Panc1 (cell line): ENCODE data around the gene EPB41L4B. TPM values are rescaled to one million over a fixed set of nuclear protein-coding genes. Genes with fewer than 3 reads are reported as not detected.

Experiments
- ATAC-seq: fragments of 200-7000 bp; cut with Tn5 transposase; 2 replicates; pipeline ENCODE4 v1.9.1; 2020; ENCODE audit warnings: mild to moderate bottlenecking, moderate library complexity
- BruUV-seq: library from RNA; stranded (reverse); fragments of 400-500 nt; replicated peaks from 2 replicates; lab custom pipeline; 2021; lab: Mats Ljungman, UMichigan
- CTCF ChIA-PET: fragments of 300-600 bp; sonication (Branson Sonifier 250); formaldehyde crosslinking; loops from one replicate; lab custom pipeline; 2022; ENCODE audit warnings: antibody characterized with exemption; lab: Charles Lee
- POLR2A ChIA-PET: fragments of 300-600 bp; sonication (Branson Sonifier 250); formaldehyde crosslinking; loops from one replicate; lab custom pipeline; 2022; ENCODE audit warnings: antibody characterized with exemption; lab: Charles Lee
- DNase-seq: peaks from one replicate; pipeline ENCODE4 v3.0.0-alpha.2; 2010; ENCODE audit warnings: low read depth, low spot score
- H3K27ac ChIP-seq: 2 replicates; pipeline ENCODE4 v1.5.1; 2011; ENCODE audit warnings: mild to moderate bottlenecking, low read length, inconsistent platforms
- H3K27me3 ChIP-seq: fragments of 200-500 bp; sonication (Bioruptor generic); 2 replicates; pipeline ENCODE4 v1.6.0; 2014; ENCODE audit warnings: low read length, inconsistent platforms; ENCODE audit not compliant: control insufficient read depth, insufficient read depth
- H3K36me3 ChIP-seq: fragments of 200-500 bp; sonication (Bioruptor generic); 2 replicates; pipeline ENCODE4 v1.5.1; 2014; ENCODE audit warnings: inconsistent platforms, mild to moderate bottlenecking, low read length, moderate library complexity; ENCODE audit not compliant: control insufficient read depth, insufficient read depth
- H3K4me1 ChIP-seq: 2 replicates; pipeline ENCODE4 v1.5.1; 2011; ENCODE audit warnings: inconsistent platforms, mild to moderate bottlenecking, low read length, moderate library complexity; ENCODE audit not compliant: control insufficient read depth, insufficient read depth
- H3K4me3 ChIP-seq, 2 experiments: 2 replicates each; pipeline ENCODE4 v1.5.1; 2011 to 2012; ENCODE audit warnings: low read depth in 2 of 2, low read length in 2 of 2, mild to moderate bottlenecking in 2 of 2, inconsistent platforms in 1 of 2, moderate library complexity in 1 of 2
- H3K9me3 ChIP-seq: fragments of 200-500 bp; sonication (Bioruptor generic); 2 replicates; pipeline ENCODE4 v1.5.1; 2014; ENCODE audit warnings: low read depth, mild to moderate bottlenecking, inconsistent platforms, low read length, moderate library complexity; ENCODE audit not compliant: control insufficient read depth, insufficient read depth
- POLR2AphosphoS5 ChIP-seq: IDR thresholded peaks from 2 replicates; pipeline ENCODE4 v1.6.1; 2012; ENCODE audit warnings: mild to moderate bottlenecking, low read depth, low read length, moderate library complexity
- SIN3A ChIP-seq: IDR thresholded peaks from 2 replicates; pipeline ENCODE4 v1.6.1; 2012; ENCODE audit warnings: low read depth, mild to moderate bottlenecking, low read length, moderate library complexity, borderline replicate concordance; ENCODE audit not compliant: insufficient read depth
- TCF7L2 ChIP-seq: IDR thresholded peaks from 2 replicates; pipeline ENCODE4 v1.6.1; 2011; ENCODE audit warnings: mild to moderate bottlenecking, low read depth, low read length, inconsistent platforms
- in situ Hi-C: cut with HindIII; loops from 2 replicates; pipeline ENCODE4 v1.10.0; 2016; ENCODE audit warnings: low sequenced_read_pairs, low pct_unique_long_range_greater_than_20kb
- intact Hi-C: fragments of 100-400 bp; cut with micrococcal nuclease; formaldehyde crosslinking; loops from one replicate; pipeline ENCODE4 v1.10.0; 2022; ENCODE audit not compliant: unreplicated experiment
- total RNA-seq: library from RNA; stranded (reverse); gene quantifications from one replicate; pipeline ENCODE4 v1.2.1, GENCODE V29; 2021; ENCODE audit not compliant: unreplicated experiment
- TF ChIP-seq, protein P1 (sequence below), 2 experiments: IDR thresholded peaks; 2 replicates each; pipeline ENCODE4 v1.6.1; 2011 to 2012; ENCODE audit warnings: low read depth in 2 of 2, control low read depth in 1 of 2, low read length in 1 of 2, mild to moderate bottlenecking in 1 of 2, moderate library complexity in 1 of 2; ENCODE audit not compliant: insufficient read depth in 1 of 2
- TF ChIP-seq, protein P2 (sequence below): fragments of 450-650 bp; IDR thresholded peaks from 2 replicates; pipeline ENCODE4 v1.5.1; 2017; ENCODE audit warnings: mild to moderate bottlenecking

The EPB41L4B gene
- total RNA-seq, 1 experiment from 2014 or later = 27.8 TPM

DNA sequence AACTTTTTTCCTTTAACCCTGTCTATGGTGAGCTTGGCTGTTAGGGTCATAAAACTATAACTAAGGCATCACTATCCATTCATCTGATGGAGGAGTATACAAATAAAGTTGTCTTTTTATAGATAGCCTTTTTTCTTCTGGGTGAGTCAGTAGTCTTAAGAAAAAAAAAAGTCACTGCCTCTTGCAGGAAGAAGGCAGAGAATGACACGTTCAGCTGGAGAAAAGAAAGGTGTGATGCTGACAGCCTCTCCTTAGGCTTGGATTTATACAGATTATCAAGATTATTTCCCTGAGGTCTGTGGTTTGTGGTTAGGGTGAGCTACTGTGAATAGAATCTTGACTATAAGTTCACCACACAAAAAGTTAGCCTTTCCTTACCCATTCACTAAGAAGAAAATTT lies 23.0 kb downstream of the EPB41L4B start:
- no peak overlapping the region for H3K4me3 ChIP-seq
- DNase-seq (no peak), ATAC-seq (no peak; the same call in 1 of the 2 replicates)
- H3K36me3 ChIP-seq = no peaks in the 10 kb centered on the region
- no peaks in the 10 kb centered on the region for H3K9me3 ChIP-seq
- no peak overlapping the region for H3K27ac ChIP-seq
- ChIA-PET POLR2A (no interaction called here), CTCF (interaction anchor here (0.7 kb wide), 1 partner anchor 11 kb away, joined by 6 read pairs; no protein-coding TSS in a partner anchor)
- in situ Hi-C loops (no loop called here), intact Hi-C loops (no loop called here)
- no peak for TF ChIP-seq SIN3A
- no peak for TF ChIP-seq TCF7L2
- TF ChIP-seq, protein P1, sequence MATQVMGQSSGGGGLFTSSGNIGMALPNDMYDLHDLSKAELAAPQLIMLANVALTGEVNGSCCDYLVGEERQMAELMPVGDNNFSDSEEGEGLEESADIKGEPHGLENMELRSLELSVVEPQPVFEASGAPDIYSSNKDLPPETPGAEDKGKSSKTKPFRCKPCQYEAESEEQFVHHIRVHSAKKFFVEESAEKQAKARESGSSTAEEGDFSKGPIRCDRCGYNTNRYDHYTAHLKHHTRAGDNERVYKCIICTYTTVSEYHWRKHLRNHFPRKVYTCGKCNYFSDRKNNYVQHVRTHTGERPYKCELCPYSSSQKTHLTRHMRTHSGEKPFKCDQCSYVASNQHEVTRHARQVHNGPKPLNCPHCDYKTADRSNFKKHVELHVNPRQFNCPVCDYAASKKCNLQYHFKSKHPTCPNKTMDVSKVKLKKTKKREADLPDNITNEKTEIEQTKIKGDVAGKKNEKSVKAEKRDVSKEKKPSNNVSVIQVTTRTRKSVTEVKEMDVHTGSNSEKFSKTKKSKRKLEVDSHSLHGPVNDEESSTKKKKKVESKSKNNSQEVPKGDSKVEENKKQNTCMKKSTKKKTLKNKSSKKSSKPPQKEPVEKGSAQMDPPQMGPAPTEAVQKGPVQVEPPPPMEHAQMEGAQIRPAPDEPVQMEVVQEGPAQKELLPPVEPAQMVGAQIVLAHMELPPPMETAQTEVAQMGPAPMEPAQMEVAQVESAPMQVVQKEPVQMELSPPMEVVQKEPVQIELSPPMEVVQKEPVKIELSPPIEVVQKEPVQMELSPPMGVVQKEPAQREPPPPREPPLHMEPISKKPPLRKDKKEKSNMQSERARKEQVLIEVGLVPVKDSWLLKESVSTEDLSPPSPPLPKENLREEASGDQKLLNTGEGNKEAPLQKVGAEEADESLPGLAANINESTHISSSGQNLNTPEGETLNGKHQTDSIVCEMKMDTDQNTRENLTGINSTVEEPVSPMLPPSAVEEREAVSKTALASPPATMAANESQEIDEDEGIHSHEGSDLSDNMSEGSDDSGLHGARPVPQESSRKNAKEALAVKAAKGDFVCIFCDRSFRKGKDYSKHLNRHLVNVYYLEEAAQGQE (IDR thresholded peaks at IDR 0.05; ENCODE audit: insufficient read depth in 1 of 2, low read depth in 2 of 2, low read length in 1 of 2) = no peak
- TF ChIP-seq POLR2AphosphoS5 = no peak
- TF ChIP-seq, protein P2, sequence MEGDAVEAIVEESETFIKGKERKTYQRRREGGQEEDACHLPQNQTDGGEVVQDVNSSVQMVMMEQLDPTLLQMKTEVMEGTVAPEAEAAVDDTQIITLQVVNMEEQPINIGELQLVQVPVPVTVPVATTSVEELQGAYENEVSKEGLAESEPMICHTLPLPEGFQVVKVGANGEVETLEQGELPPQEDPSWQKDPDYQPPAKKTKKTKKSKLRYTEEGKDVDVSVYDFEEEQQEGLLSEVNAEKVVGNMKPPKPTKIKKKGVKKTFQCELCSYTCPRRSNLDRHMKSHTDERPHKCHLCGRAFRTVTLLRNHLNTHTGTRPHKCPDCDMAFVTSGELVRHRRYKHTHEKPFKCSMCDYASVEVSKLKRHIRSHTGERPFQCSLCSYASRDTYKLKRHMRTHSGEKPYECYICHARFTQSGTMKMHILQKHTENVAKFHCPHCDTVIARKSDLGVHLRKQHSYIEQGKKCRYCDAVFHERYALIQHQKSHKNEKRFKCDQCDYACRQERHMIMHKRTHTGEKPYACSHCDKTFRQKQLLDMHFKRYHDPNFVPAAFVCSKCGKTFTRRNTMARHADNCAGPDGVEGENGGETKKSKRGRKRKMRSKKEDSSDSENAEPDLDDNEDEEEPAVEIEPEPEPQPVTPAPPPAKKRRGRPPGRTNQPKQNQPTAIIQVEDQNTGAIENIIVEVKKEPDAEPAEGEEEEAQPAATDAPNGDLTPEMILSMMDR = no peak
- H3K27me3 ChIP-seq = no peaks in the 10 kb centered on the region
- peaks cover 24% of the 10 kb centered on the region for H3K4me1 ChIP-seq
- no TSS peak for BruUV-seq

DNA sequence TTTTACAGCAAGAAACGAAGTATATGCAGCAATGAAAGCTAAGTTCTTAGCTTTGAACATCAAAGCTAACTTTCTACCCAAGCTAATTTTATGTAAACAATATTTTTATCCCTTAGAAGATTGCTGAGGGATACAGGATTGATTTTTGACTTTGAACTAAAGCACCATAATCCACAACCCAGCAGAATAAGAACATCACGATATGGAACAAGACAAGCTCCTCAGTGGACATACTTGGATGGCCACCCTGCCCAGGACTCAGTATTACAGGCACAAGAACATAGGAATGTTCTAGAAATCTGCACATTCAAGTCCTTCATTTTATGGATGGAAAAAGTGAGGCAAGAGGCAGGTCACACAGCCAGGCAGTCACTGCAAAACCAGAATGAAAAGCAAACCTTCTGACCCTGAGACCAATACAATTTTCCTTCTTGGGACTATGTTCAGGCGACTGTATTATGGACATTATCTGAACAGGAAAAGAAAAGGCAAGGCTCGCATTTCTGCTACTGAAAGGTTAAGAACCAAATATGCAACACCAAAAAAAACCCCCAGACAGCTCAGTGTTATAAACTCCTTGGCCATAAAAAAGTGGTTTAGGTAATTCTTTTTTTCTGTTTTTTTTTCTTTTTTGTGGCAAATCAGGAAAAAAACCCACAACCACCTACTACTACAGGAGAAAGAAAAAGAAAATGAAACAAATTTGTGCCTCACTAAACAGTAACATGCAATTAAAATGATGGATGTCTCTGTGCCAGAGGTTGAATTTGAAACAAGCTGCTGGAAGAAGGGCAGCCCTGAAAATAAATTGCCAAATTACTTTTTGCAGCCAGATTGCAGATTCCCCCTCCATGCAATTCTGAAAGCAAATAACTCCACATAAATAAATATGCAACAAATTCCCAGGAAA lies 25.4 kb downstream of the EPB41L4B start:
- CTCF ChIA-PET = interaction anchor here (0.6 kb wide), 1 partner anchor 8 kb away, joined by 3 read pairs; no protein-coding TSS in a partner anchor
- TF ChIP-seq, protein P2 = no peak
- TF ChIP-seq, protein P1 (IDR thresholded peaks at IDR 0.05; ENCODE audit: insufficient read depth in 1 of 2, low read depth in 2 of 2, low read length in 1 of 2) = no peak
- TF ChIP-seq POLR2AphosphoS5 (no peak), SIN3A (no peak)
- no peak overlapping the region for H3K4me3 ChIP-seq
- peak overlapping the region; percentile 54; the same call in 1 of the 2 replicates for H3K27ac ChIP-seq
- H3K9me3 ChIP-seq = no peaks in the 10 kb centered on the region
- DNase-seq (no peak), ATAC-seq (no peak)
- BruUV-seq = no TSS peak
- H3K27me3 ChIP-seq = no peaks in the 10 kb centered on the region
- intact Hi-C loops = no loop called here
- H3K36me3 ChIP-seq = no peaks in the 10 kb centered on the region
- peaks cover 41% of the 10 kb centered on the region for H3K4me1 ChIP-seq
- in situ Hi-C loops = no loop called here
- POLR2A ChIA-PET = no interaction called here
